ENCODE measurements around the gene TRPM2. TPM values are rescaled to one million over a fixed set of nuclear protein-coding genes. Genes with fewer than 3 reads are reported as not detected.

The TRPM2 gene
- total and polyA plus RNA-seq, 2 of the 13 experiments (the other 11 are each of a cell fraction or from before 2014, with no cell fraction given), result 0.07 to 0.20 TPM

DNA sequence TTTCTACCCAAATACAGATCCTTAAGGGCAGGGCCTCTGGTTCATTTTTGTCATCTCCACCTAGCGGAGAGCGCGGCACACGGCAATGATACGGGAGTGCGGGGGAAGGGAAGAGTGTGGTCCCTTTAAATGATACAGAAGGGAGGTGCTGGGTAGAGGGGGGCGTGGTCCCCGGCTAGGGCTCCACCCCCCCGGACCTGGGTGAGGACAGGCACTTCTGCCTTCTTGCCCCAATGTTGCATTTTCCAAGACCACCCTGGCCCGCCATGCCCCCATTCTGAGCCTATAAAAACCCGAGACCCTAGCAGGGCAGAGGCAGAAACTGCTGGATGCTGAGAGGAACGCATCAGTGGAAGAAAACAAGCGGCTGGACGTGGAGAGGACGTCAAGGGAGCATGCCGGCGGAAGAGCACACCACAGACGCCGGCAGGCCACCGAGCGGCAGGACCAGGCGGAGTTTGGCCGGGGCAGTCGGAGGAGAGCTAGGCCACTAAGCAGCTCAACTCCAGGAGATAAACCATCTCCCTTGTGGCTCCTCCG, 131.9 kb downstream of the TRPM2 start (continued):
- TF ChIP-seq, protein P1, sequence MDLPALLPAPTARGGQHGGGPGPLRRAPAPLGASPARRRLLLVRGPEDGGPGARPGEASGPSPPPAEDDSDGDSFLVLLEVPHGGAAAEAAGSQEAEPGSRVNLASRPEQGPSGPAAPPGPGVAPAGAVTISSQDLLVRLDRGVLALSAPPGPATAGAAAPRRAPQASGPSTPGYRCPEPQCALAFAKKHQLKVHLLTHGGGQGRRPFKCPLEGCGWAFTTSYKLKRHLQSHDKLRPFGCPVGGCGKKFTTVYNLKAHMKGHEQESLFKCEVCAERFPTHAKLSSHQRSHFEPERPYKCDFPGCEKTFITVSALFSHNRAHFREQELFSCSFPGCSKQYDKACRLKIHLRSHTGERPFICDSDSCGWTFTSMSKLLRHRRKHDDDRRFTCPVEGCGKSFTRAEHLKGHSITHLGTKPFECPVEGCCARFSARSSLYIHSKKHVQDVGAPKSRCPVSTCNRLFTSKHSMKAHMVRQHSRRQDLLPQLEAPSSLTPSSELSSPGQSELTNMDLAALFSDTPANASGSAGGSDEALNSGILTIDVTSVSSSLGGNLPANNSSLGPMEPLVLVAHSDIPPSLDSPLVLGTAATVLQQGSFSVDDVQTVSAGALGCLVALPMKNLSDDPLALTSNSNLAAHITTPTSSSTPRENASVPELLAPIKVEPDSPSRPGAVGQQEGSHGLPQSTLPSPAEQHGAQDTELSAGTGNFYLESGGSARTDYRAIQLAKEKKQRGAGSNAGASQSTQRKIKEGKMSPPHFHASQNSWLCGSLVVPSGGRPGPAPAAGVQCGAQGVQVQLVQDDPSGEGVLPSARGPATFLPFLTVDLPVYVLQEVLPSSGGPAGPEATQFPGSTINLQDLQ (CRISPR knock-in tag; IDR thresholded peaks at IDR 0.05), result no peak
- no peak for TF ChIP-seq ZZZ3 (CRISPR knock-in tag; IDR thresholded peaks at IDR 0.05; ENCODE audit: borderline replicate concordance)
- TF ChIP-seq, protein P2, sequence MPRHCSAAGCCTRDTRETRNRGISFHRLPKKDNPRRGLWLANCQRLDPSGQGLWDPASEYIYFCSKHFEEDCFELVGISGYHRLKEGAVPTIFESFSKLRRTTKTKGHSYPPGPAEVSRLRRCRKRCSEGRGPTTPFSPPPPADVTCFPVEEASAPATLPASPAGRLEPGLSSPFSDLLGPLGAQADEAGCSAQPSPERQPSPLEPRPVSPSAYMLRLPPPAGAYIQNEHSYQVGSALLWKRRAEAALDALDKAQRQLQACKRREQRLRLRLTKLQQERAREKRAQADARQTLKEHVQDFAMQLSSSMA (CRISPR knock-in tag; IDR thresholded peaks at IDR 0.05), result no peak
- TF ChIP-seq CENPX (CRISPR knock-in tag; IDR thresholded peaks at IDR 0.05), result no peak
- TF ChIP-seq HMG20B (CRISPR knock-in tag; conservative IDR thresholded peaks at IDR 0.05), result no peak
- TF ChIP-seq, protein P3, sequence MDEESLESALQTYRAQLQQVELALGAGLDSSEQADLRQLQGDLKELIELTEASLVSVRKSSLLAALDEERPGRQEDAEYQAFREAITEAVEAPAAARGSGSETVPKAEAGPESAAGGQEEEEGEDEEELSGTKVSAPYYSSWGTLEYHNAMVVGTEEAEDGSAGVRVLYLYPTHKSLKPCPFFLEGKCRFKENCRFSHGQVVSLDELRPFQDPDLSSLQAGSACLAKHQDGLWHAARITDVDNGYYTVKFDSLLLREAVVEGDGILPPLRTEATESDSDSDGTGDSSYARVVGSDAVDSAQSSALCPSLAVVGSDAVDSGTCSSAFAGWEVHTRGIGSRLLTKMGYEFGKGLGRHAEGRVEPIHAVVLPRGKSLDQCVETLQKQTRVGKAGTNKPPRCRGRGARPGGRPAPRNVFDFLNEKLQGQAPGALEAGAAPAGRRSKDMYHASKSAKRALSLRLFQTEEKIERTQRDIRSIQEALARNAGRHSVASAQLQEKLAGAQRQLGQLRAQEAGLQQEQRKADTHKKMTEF (CRISPR knock-in tag; IDR thresholded peaks at IDR 0.05), result no peak
- no peak for TF ChIP-seq ZSCAN12 (CRISPR knock-in tag; IDR thresholded peaks at IDR 0.05)
- no peak for TF ChIP-seq ZNF629 (CRISPR knock-in tag; conservative IDR thresholded peaks at IDR 0.05)
- no peak for TF ChIP-seq ZNF138 (CRISPR knock-in tag; IDR thresholded peaks at IDR 0.05; ENCODE audit: low read depth)
- TF ChIP-seq, protein P4, sequence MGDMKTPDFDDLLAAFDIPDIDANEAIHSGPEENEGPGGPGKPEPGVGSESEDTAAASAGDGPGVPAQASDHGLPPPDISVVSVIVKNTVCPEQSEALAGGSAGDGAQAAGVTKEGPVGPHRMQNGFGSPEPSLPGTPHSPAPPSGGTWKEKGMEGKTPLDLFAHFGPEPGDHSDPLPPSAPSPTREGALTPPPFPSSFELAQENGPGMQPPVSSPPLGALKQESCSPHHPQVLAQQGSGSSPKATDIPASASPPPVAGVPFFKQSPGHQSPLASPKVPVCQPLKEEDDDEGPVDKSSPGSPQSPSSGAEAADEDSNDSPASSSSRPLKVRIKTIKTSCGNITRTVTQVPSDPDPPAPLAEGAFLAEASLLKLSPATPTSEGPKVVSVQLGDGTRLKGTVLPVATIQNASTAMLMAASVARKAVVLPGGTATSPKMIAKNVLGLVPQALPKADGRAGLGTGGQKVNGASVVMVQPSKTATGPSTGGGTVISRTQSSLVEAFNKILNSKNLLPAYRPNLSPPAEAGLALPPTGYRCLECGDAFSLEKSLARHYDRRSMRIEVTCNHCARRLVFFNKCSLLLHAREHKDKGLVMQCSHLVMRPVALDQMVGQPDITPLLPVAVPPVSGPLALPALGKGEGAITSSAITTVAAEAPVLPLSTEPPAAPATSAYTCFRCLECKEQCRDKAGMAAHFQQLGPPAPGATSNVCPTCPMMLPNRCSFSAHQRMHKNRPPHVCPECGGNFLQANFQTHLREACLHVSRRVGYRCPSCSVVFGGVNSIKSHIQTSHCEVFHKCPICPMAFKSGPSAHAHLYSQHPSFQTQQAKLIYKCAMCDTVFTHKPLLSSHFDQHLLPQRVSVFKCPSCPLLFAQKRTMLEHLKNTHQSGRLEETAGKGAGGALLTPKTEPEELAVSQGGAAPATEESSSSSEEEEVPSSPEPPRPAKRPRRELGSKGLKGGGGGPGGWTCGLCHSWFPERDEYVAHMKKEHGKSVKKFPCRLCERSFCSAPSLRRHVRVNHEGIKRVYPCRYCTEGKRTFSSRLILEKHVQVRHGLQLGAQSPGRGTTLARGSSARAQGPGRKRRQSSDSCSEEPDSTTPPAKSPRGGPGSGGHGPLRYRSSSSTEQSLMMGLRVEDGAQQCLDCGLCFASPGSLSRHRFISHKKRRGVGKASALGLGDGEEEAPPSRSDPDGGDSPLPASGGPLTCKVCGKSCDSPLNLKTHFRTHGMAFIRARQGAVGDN (CRISPR knock-in tag; IDR thresholded peaks at IDR 0.05), result peak; percentile 82
- peak; percentile 25; the same call in 1 of the 2 replicates for TF ChIP-seq ZFX (CRISPR knock-in tag; IDR thresholded peaks at IDR 0.05; ENCODE audit: low read depth)
- no peak for TF ChIP-seq NPAS2 (CRISPR knock-in tag; IDR thresholded peaks at IDR 0.05; ENCODE audit: borderline replicate concordance)
- no peak for TF ChIP-seq POLR2AphosphoS5 (IDR thresholded peaks at IDR 0.05; ENCODE audit: low read depth, low read length)
- TF ChIP-seq ZNF816 (CRISPR knock-in tag; IDR thresholded peaks at IDR 0.05; ENCODE audit: borderline replicate concordance), result no peak; the same call in 1 of the 2 replicates
- TF ChIP-seq, protein P5, sequence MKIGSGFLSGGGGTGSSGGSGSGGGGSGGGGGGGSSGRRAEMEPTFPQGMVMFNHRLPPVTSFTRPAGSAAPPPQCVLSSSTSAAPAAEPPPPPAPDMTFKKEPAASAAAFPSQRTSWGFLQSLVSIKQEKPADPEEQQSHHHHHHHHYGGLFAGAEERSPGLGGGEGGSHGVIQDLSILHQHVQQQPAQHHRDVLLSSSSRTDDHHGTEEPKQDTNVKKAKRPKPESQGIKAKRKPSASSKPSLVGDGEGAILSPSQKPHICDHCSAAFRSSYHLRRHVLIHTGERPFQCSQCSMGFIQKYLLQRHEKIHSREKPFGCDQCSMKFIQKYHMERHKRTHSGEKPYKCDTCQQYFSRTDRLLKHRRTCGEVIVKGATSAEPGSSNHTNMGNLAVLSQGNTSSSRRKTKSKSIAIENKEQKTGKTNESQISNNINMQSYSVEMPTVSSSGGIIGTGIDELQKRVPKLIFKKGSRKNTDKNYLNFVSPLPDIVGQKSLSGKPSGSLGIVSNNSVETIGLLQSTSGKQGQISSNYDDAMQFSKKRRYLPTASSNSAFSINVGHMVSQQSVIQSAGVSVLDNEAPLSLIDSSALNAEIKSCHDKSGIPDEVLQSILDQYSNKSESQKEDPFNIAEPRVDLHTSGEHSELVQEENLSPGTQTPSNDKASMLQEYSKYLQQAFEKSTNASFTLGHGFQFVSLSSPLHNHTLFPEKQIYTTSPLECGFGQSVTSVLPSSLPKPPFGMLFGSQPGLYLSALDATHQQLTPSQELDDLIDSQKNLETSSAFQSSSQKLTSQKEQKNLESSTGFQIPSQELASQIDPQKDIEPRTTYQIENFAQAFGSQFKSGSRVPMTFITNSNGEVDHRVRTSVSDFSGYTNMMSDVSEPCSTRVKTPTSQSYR (CRISPR knock-in tag; IDR thresholded peaks at IDR 0.05; ENCODE audit: borderline replicate concordance), result peak; percentile 86
- no peak for TF ChIP-seq MLLT10 (CRISPR knock-in tag; IDR thresholded peaks at IDR 0.05)
- no peak for TF ChIP-seq MTF2 (CRISPR knock-in tag; IDR thresholded peaks at IDR 0.05; ENCODE audit: borderline replicate concordance)
- no peak for TF ChIP-seq ZNF143 (CRISPR knock-in tag; IDR thresholded peaks at IDR 0.05)

Data from HepG2 (cell line).